NCI-H2029 treated with DMSO at 0.1 percent for 48 hours (cell line): ENCODE data around the gene GBA3.

Experiments
- DNase-seq: peaks from one replicate; lab custom pipeline; 2025; lab: John Stamatoyannopoulos, UW

GBA3 gene

DNA sequence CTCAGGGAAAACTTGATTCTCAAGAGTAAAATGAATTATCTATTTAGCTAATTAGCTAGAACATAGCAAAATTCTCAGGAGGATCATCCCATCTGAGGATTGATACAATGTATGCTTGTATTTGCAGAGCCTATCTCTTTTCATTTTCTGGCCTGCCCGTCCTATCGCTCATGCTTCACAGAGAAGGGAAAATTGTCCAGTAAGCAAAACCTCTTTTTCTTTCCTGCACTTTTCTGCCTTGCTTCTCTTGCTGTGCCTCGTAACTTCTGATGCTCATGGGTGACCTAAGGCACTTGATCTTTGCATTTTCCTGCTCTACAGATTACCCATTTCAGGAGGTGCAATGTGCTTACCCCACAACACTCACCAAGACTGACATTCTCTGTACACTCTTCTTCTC lies 88.1 kb downstream of the GBA3 start:
- no peak for DNase-seq

- DNase-seq = no peak
Observed at GRCh38 chr4:22787753-22788375, 95.1 kb downstream of the GBA3 start.

DNA sequence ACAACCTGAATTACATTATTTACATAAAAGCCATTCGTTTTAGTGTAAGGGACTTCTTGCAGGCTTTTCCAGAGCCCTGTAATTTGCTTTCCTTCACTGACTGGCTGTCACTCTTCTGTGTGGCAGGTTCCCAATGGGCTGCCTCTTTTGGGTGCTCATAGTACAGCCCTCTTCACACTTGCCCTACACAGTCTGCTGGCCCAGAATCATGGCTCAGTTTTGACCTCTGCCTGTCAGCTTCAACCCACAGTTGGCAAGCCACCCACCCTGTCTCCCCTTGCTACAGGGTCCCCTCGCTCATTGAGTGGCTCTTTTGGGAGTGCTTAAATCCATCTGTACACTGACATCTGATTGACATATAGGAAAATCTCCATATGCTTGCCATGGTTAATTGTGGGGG lies 97.9 kb downstream of the GBA3 start:
- no peak for DNase-seq

GRCh38 chr4:22794732-22795131 lies 102.0 kb downstream of the GBA3 start:
- DNase-seq = no peak

GRCh38 chr4:22801391-22801790 lies 108.7 kb downstream of the GBA3 start:
- DNase-seq = no peak

DNA sequence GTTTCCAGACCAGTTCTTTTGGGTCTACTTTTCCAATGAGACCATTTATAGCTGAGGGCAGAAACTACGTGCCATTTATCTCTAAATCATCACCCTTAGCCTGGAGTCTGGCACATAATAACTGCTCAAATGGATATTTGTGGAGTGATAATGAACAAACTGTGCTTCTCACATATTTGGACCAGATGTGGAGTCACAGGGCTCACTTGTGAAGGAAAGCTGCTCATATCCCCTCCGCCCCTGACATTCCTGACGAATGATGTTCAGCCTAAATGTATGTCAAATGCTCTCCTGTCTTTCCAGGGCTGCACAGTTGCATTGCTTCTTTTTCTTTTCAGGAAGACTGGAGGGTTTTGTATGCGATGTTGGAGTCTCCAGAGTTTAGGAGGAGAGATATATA lies 110.1 kb downstream of the GBA3 start:
- DNase-seq = no peak

GRCh38 chr4:22803512-22803911 lies 110.8 kb downstream of the GBA3 start:
- no peak for DNase-seq

GRCh38 chr4:22814906-22815305 lies 122.2 kb downstream of the GBA3 start:
- DNase-seq = no peak

GRCh38 chr4:22824091-22824490 lies 131.4 kb downstream of the GBA3 start:
- DNase-seq = no peak

- no peak for DNase-seq
Observed at GRCh38 chr4:22842360-22843018, 149.8 kb downstream of the GBA3 start.

DNA sequence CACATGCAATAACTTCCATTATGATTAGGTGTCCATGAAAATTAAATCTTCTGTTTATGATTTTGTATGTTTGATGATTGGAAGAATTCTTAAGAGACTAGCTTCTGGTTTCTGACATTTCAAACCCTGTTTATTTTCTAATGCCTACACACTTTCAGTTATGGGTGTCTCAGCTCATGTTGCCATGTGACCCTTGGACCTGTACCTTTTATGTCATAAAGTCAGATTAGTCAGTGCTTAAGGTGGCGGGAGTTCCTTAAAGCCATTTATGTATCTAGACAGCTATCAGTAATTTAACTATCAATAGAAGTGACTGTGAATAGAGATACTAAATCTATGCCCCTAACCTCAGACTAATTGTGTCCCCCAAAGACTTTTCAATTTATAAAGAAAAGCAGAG lies 155.6 kb downstream of the GBA3 start:
- no peak for DNase-seq

- DNase-seq = no peak
Observed at GRCh38 chr4:22850055-22850454, 157.3 kb downstream of the GBA3 start.

DNA sequence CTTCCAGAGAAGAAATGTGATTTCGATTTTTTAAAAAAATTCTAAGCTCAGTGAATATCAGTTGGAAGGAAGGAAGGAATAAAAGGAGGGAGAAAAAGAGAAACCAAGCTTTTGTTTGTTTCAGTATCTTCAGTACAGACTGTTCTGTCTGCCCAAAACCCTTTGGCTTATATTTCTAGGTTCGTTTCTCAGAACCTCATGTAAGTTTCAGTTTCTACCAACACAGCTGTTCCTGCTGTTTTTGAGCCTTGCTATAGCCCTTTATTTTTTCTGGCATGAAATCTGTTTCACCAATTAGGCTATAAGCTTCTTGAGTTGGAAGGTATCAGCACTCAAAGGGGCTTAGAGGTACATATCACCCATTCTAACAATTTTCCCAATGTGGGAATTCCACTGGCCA lies 157.9 kb downstream of the GBA3 start:
- no peak for DNase-seq

DNA sequence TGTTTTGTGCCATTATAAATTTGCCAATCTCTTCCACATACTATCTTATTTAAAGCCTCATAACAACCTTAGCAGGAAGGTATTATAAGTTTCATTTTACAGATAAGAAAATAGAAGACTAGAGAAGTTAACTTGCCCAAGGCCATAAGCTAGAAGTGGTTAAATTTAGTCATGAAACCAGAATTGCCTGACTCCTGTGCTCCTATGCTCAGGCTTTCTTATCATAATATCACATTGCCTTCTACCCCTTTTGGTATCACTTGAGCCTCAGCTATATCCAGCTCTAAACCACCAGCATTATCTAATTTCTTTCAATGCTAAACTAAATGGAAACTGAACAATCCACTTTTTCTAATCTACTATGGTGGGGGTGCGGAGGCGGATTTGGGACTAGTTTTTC lies 164.7 kb downstream of the GBA3 start:
- DNase-seq = no peak

DNA sequence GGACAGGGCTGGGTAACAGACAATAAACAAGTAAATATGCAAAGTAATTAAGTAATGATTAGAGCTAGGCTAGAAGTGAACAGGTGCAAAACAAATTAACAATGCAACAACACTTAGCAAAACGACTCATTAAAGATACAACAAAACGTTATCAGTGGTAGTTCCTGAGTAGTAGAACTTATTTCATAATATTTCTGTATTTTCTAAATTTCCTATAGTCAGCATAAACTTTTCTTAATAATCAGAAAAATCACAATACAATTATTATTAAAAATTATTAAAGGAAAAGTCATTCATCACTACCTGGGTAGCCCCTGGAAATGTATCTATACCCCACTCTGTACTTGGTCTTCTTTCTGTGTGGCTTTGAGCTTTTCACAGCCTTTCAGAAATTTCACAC lies 166.6 kb downstream of the GBA3 start:
- no peak for DNase-seq
